OCI-LY1 (cell line): ENCODE results near the gene SSBP2.

ENCODE experiments used
- H2AFZ ChIP-seq: fragments of 200-600 bp; sonication (generic), shearing (Covaris generic); 2 replicates; pipeline ENCODE4 v1.6.0; 2014; ENCODE audit warnings: antibody characterized with exemption, mild to moderate bottlenecking, low read length
- H3F3A ChIP-seq: fragments of 200-600 bp; sonication (generic), shearing (Covaris generic); 2 replicates; pipeline ENCODE4 v1.6.0; 2014; ENCODE audit warnings: mild to moderate bottlenecking, antibody characterized with exemption, low read length, moderate library complexity; ENCODE audit not compliant: insufficient read depth
- H3K27ac ChIP-seq: fragments of 200-600 bp; sonication (generic); 2 replicates; pipeline ENCODE4 v1.5.1; 2014; ENCODE audit warnings: low read length, mixed run types, mild to moderate bottlenecking, low read depth; ENCODE audit not compliant: poor library complexity, severe bottlenecking
- H3K27me3 ChIP-seq: fragments of 200-600 bp; sonication (generic); 2 replicates; pipeline ENCODE4 v1.6.0; 2014; ENCODE audit warnings: antibody characterized with exemption, mild to moderate bottlenecking, low read length, moderate library complexity; ENCODE audit not compliant: insufficient read depth
- H3K36me3 ChIP-seq: fragments of 200-600 bp; sonication (generic); 2 replicates; pipeline ENCODE4 v1.6.1; 2014; ENCODE audit warnings: mild to moderate bottlenecking, antibody characterized with exemption, low read length, moderate library complexity, mixed read lengths; ENCODE audit not compliant: insufficient read depth
- H3K4me1 ChIP-seq: fragments of 200-600 bp; sonication (generic); 2 replicates; pipeline ENCODE4 v1.5.1; 2014; ENCODE audit warnings: mild to moderate bottlenecking, low read length, moderate library complexity; ENCODE audit not compliant: insufficient read depth, severe bottlenecking
- H3K4me2 ChIP-seq: fragments of 200-600 bp; sonication (generic), shearing (Covaris generic); 2 replicates; pipeline ENCODE4 v1.6.1; 2014; ENCODE audit warnings: low read length
- H3K4me3 ChIP-seq: fragments of 200-600 bp; sonication (generic); 2 replicates; pipeline ENCODE4 v1.5.1; 2014; ENCODE audit warnings: low read length, low read depth, mild to moderate bottlenecking, mixed read lengths; ENCODE audit not compliant: poor library complexity, severe bottlenecking
- H3K79me2 ChIP-seq: fragments of 200-600 bp; shearing (Covaris generic); 2 replicates; pipeline ENCODE4 v1.6.1; 2016; ENCODE audit warnings: mixed run types, low read length, mixed read lengths; ENCODE audit not compliant: insufficient read depth
- H3K9ac ChIP-seq: fragments of 200-600 bp; sonication (generic), shearing (Covaris generic); 2 replicates; pipeline ENCODE4 v1.6.1; 2014; ENCODE audit warnings: mild to moderate bottlenecking, low read length, mixed read lengths
- H3K9me2 ChIP-seq: fragments of 200-600 bp; sonication (generic), shearing (Covaris generic); 2 replicates; pipeline ENCODE4 v1.6.1; 2014; ENCODE audit warnings: low read depth, mild to moderate bottlenecking, low read length, mixed read lengths
- H3K9me3 ChIP-seq: fragments of 200-600 bp; shearing (Covaris generic); 2 replicates; pipeline ENCODE4 v1.6.1; 2014; ENCODE audit warnings: low read length, mixed read lengths
- H4K20me1 ChIP-seq: fragments of 200-600 bp; sonication (generic), shearing (Covaris generic); 2 replicates; pipeline ENCODE4 v1.6.0; 2016; ENCODE audit warnings: mild to moderate bottlenecking, low read length; ENCODE audit not compliant: insufficient read depth
- CTCF ChIP-seq: fragments of 200-600 bp; sonication (generic), shearing (Covaris generic); IDR thresholded peaks from 2 replicates; pipeline ENCODE4 v1.5.1; 2017; ENCODE audit warnings: mild to moderate bottlenecking, antibody characterized with exemption, low read length, moderate library complexity, mixed read lengths
- EZH2 ChIP-seq: fragments of 200-600 bp; sonication (generic), shearing (Covaris generic); IDR thresholded peaks from 2 replicates; pipeline ENCODE4 v1.8.0; 2017; ENCODE audit warnings: borderline replicate concordance, mixed run types, mild to moderate bottlenecking, antibody characterized with exemption, low read length, moderate library complexity, mixed read lengths

Gene SSBP2

GRCh38 chr5:81590498-81591384, 160.2 kb downstream of the SSBP2 start:
- H3K27ac ChIP-seq, result peak overlapping the region; percentile 24
- H3K79me2 ChIP-seq, result peaks cover 2% of the 10 kb centered on the region; the same call in 1 of the 2 replicates

GRCh38 chr5:81579262-81579924, 171.5 kb downstream of the SSBP2 start:
- H3K79me2 ChIP-seq, result no peaks in the 10 kb centered on the region
- no peak overlapping the region for H3K4me3 ChIP-seq
- no peak overlapping the region for H3K4me2 ChIP-seq
- TF ChIP-seq EZH2 (no peak), CTCF (no peak)
- H3K9me2 ChIP-seq, result no peaks in the 10 kb centered on the region
- H3F3A ChIP-seq, result no peaks in the 10 kb centered on the region
- peaks cover 17% of the 10 kb centered on the region for H3K4me1 ChIP-seq
- H3K27me3 ChIP-seq, result no peaks in the 10 kb centered on the region
- H3K27ac ChIP-seq, result peak overlapping the region; percentile 18
- H3K9ac ChIP-seq, result no peak overlapping the region
- no peaks in the 10 kb centered on the region for H4K20me1 ChIP-seq
- no peaks in the 10 kb centered on the region for H3K9me3 ChIP-seq
- H2AFZ ChIP-seq, result no peak overlapping the region
- H3K36me3 ChIP-seq, result no peaks in the 10 kb centered on the region

More at GRCh38 chr5:81590498-81591384, 160.2 kb downstream of the SSBP2 start:
- no peak overlapping the region for H3K4me2 ChIP-seq
- H3K9me2 ChIP-seq, result no peaks in the 10 kb centered on the region
- H3K4me1 ChIP-seq, result peaks cover 23% of the 10 kb centered on the region
- TF ChIP-seq EZH2 (no peak), CTCF (no peak)
- H3K4me3 ChIP-seq, result no peak overlapping the region
- 0 out of 2 replicates have a peak, but pooled peaks cover 3% of the 10 kb centered on the region for H3F3A ChIP-seq
- H3K9me3 ChIP-seq, result no peaks in the 10 kb centered on the region
- no peaks in the 10 kb centered on the region for H4K20me1 ChIP-seq
- no peak overlapping the region for H2AFZ ChIP-seq
- no peak overlapping the region for H3K9ac ChIP-seq
- no peaks in the 10 kb centered on the region for H3K36me3 ChIP-seq
- no peaks in the 10 kb centered on the region for H3K27me3 ChIP-seq

- Histone ChIP-seq H3K9ac (no peak overlapping the region), H3K4me2 (no peak overlapping the region), H4K20me1 (no peaks in the 10 kb centered on the region), H3K4me1 (peaks cover 17% of the 10 kb centered on the region), H3K9me2 (no peaks in the 10 kb centered on the region), H3K36me3 (peaks cover 6% of the 10 kb centered on the region; the same call in 1 of the 2 replicates), H2AFZ (no peak overlapping the region), H3K27ac (no peak overlapping the region), H3K9me3 (no peaks in the 10 kb centered on the region), H3K79me2 (no peaks in the 10 kb centered on the region), H3F3A (no peaks in the 10 kb centered on the region), H3K27me3 (no peaks in the 10 kb centered on the region), H3K4me3 (no peak overlapping the region)
- TF ChIP-seq EZH2, result no peak
These were observed 173.8 kb downstream of the SSBP2 start for GRCh38 chr5:81577091-81577490.
